Measurements from ENCODE around the gene ADAMTS7. TPM values are rescaled to one million over a fixed set of nuclear protein-coding genes. Genes with fewer than 3 reads are reported as not detected.
"Not testable (repeated sequence)": the region's sequence is repeated elsewhere in the genome, so short reads cannot be mapped to it uniquely, and the experiment has no call there.

Gene ADAMTS7
- polyA plus RNA-seq, 4 donors: 21.6 to 35.1 (median 23.4) TPM

DNA sequence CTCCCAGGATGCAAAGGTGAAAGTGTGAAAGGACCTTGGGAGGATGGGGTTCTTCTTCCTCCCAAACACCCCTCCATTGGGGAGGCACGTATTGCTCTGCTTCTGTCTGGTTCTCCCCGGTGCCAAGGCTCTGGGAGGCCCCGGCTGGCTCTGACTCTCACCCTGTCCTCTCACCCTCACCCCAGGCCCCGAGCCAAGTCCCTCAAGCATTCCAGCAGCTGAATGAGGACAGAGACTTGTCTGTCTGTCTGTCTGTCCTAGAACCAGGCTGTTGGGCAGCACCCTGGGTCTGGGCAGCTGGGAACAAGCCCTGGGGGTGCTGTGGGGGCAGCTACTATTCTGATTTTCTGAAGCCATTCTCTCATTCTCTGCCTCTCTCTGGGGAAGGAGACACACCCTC, 29.9 kb downstream of the ADAMTS7 start:
- not testable (repeated sequence) for DNase-seq (ENCODE audit: low read depth in 4 of 4, low spot score in 3 of 4)

GRCh38 chr15:78779975-78780374, 31.3 kb downstream of the ADAMTS7 start:
- DNase-seq (ENCODE audit: low read depth in 4 of 4, low spot score in 3 of 4): not testable (repeated sequence)

DNA sequence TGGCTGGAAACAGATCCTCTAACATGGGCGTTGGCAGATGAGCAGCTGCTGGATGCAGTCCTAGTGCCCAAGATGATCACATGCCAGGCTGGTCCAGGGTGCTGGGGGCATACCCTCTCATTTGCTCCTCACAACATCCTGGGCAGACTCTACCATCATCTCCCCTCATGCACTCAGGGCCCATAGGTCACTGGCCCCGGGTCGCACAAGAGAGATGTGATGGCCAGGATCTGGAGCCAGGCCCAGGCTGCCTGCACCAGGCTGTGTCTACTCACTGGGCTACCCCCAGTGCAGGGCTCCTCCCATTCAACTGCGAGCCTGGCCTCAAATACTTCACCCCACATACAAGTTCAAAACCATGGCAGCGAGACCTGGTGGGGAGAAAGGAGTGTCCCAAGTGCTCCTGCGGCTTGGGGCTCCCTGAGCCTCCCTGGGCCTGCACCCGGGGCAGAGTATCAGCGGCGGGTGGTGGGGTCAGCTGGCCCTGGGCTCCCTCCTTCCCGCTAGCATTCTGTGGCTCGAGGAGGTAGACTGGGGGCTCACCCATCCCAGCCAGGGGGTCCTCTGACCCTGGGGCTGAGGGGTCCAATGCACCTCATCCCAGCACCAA, 32.0 kb downstream of the ADAMTS7 start:
- DNase-seq (ENCODE audit: low read depth in 4 of 4, low spot score in 3 of 4): not testable (repeated sequence)

- DNase-seq (ENCODE audit: low read depth in 4 of 4, low spot score in 3 of 4): no peak
Measured at GRCh38 chr15:78778422-78778821, 32.8 kb downstream of the ADAMTS7 start.

- not testable (repeated sequence) for DNase-seq (ENCODE audit: low read depth in 4 of 4, low spot score in 3 of 4)
Measured at GRCh38 chr15:78777953-78778345, 33.3 kb downstream of the ADAMTS7 start.

- not testable (repeated sequence) for DNase-seq (ENCODE audit: low read depth in 4 of 4, low spot score in 3 of 4)
Measured at GRCh38 chr15:78777290-78777952, 33.8 kb downstream of the ADAMTS7 start.

DNA sequence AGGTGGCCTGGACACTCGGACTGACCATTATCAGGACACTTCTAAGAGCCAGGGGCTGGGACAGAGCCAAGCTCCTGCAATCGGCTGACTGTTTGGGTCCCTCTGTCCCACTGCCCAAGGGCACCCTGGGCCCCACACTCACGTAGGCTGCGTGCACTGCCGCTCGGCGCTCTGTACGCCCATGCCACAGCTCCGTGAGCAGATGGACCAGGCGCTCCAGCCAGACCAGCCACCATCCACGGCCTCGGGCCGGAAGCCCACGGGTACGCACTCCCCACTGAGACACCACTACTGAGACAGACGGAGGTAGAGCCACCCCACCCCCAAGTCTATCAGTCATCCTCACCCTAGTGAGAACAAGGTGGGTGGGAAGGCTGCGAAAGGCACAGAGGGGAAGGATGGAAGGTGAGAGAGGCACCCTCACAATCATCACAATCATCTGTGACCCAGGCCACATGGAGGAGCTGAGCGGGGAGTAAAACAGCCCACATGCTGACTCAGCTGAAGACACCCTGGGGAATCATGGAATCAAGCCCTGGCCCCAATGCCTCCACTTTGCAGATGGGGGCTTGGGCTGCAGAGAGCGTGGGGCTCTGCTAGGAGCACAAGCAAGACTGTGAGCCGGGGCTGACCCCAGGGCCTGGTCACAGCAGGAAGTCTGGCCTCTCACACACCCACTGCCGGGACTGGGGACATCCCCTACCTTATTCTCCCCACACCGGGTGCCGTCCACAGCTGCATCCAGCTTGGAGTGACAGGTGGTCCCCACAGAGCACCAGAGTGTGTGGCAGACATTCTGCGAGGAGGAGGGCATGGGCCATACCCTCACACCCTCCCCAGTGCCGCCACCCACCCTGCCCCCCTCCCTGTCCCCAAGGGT, 35.0 kb downstream of the ADAMTS7 start:
- DNase-seq (ENCODE audit: low read depth in 4 of 4, low spot score in 3 of 4): not testable (repeated sequence)

GRCh38 chr15:78775472-78775871, 35.8 kb downstream of the ADAMTS7 start:
- DNase-seq (ENCODE audit: low read depth in 4 of 4, low spot score in 3 of 4): no peak

- not testable (repeated sequence) for DNase-seq (ENCODE audit: low read depth in 4 of 4, low spot score in 3 of 4)
Measured at GRCh38 chr15:78774451-78774990, 36.7 kb downstream of the ADAMTS7 start.

- DNase-seq (ENCODE audit: low read depth in 4 of 4, low spot score in 3 of 4): not testable (repeated sequence)
Measured at GRCh38 chr15:78773765-78774450, 37.4 kb downstream of the ADAMTS7 start.

GRCh38 chr15:78772738-78773137, 38.5 kb downstream of the ADAMTS7 start:
- no peak for DNase-seq (ENCODE audit: low read depth in 4 of 4, low spot score in 3 of 4)

DNA sequence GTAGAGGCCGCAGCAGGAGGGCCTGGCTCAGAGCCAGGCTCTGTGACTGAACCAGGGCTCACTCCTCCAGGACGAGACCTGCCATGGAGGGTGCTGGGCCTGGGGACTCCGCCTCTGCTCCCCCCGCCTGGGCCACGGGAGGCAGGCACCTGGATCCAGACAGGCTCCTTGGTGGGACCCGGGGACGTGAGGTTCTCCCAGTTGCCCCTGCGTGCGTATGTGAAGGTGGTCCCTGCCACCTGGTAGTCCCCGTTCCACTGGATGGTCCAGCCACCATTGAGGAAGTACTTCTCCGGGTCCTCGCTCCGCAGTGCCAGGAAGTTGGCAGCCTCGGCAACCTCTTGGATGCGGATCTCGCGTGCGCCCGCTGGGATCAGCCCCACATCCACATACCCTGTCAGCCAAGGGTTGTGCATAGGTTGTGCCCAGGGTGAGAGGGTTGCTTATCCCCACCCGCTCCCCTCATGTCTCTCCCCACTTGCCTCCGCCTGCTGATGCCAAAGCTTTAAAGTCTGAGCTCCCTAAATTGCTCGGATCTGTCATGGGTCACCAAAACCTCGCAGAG, 39.7 kb downstream of the ADAMTS7 start:
- not testable (repeated sequence) for DNase-seq (ENCODE audit: low read depth in 4 of 4, low spot score in 3 of 4)

- DNase-seq (ENCODE audit: low read depth in 4 of 4, low spot score in 3 of 4): not testable (repeated sequence)
Measured at GRCh38 chr15:78771020-78771419, 40.2 kb downstream of the ADAMTS7 start.

GRCh38 chr15:78769473-78770225, 41.6 kb downstream of the ADAMTS7 start:
- not testable (repeated sequence) for DNase-seq (ENCODE audit: low read depth in 4 of 4, low spot score in 3 of 4)

DNA sequence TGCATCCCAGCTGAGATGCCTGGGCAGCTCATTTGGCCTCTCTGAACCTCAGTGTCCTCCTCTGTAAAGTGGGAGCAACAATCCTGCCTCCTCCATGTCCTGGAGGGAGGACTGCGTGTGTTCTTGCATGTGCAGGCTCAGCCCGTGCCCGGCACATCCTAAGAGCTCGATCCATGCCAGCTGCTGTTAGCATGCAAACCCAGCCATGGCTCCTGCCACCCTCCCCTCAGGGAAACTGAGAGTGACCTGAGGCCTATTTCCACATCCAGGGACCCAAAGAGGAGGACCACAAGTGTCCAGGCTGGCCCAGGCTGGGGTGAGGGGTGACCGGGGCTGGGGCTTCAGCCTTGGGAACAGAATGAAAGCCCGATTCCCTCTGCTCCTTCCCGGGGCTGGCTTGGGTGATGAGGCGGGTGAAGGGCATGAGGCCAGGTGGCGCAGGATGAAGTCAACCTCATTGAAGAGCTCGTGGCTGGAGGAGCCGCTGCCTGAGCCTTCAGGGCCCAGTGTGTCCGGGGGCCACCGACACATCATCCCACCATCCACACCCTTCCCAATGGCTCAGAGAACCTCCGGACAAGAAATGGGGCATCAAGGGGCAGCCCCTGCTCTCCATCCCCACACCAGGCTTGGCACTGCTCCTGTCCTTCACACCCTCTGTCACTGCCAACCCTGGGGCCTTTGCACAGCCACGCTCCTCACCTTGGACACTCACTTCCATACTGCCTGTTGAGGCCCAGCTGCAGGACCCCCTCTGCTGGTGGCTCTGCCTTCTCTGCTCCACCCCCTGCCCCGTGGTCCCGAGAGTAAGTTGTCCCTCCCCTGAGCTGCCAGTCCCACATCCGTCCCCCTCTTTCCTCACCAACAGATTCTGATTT, 42.5 kb downstream of the ADAMTS7 start:
- DNase-seq (ENCODE audit: low read depth in 4 of 4, low spot score in 3 of 4): no peak

DNA sequence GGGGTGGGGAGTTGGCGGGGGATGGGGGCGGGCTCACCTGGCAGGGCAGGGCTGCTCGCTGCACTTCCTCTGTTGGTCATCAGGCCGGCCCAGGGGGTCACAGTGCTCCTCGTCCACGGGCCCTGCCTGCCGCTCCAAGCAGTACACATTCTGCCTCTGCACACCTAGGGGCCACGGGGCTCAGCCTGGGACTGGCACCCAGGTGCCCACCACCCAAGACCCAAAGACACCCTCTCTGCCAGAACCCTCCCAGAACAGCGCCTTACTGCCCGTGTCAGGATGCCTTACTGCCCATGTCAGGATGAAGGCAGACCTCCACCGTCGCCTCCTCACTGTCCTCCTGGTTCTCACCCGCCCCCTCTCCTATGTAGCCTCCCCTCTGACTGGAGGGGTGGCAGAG, 43.2 kb downstream of the ADAMTS7 start:
- DNase-seq (ENCODE audit: low read depth in 4 of 4, low spot score in 3 of 4): no peak

DNA sequence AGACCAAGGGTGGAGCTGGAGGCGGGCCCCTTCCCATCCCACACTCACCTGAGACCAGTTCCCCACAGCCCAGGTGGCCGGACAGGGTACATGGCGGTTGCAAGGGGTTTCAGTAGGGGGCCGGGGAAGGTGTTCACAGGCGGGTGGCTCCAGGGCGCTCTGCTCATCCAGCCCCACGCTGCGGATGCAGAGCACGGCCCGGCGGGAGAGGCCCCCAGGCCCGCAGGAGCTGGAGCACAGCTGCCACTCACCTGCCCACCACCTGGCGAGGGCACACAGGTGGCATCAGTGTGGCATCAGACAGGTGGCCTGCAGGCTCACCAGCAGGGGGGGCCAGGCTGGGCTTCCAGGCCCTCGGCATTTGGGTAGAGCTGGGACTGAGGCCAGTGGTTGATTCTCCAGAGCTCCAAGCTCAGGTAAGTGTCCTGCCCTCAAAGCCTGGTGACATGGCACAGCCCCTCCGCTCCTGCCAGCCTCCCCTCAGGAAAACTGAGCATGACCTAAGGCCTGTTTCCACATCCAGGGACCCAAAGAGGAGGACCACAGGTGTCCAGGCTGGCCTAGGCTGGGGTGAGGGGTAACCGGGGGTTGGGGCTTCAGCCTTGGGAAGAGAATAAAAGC, 43.8 kb downstream of the ADAMTS7 start:
- no peak for DNase-seq (ENCODE audit: low read depth in 4 of 4, low spot score in 3 of 4)

DNA sequence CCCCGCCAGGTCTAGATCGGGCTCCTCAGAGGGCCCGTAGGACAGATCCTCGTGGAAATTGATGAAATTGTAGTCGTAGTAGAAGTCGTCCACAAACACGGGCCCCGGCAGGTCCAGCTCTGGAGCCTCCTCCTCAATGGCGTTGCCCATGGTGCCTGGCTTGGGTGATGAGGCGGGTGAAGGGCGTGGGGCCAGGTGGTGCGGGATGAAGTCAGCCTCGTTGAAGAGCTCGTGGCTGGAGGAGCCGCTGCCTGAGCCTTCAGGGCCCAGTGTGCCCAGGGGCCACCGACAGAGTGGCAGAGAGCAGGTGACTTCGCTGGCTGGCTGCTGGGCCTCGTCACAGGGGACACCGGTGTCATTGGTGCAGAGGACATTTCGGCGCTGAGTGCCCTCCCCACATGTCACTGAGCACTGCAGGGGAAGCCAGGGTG, 44.6 kb downstream of the ADAMTS7 start:
- DNase-seq (ENCODE audit: low read depth in 4 of 4, low spot score in 3 of 4): not testable (repeated sequence)

Measured in right renal pelvis (tissue), 4 donors.